HepG2 (cell line): ENCODE results near the gene KIAA1614. TPM values are rescaled to one million over a fixed set of nuclear protein-coding genes. Genes with fewer than 3 reads are reported as not detected.
A peak's percentile ranks its signal among the peaks of the same experiment; 100 is the strongest.

Source experiments
- ATF7 ChIP-seq, 2 experiments: fragments of 450-650 bp in 1 of 2; sonication (generic) in 1 of 2; formaldehyde crosslinking in 1 of 2; IDR thresholded peaks; 2 replicates each; pipeline versions ENCODE4 v1.4.0 to v1.6.1; 2016 to 2020; ENCODE audit warnings: antibody characterized with exemption in 1 of 2, mild to moderate bottlenecking in 1 of 2, missing genetic modification reagents in 1 of 2
- DNMT1 ChIP-seq: sonication (generic); formaldehyde crosslinking; IDR thresholded peaks from 2 replicates; pipeline ENCODE4 v1.5.1; 2020; ENCODE audit warnings: mild to moderate bottlenecking, missing genetic modification reagents
- DNMT3B ChIP-seq: conservative IDR thresholded peaks from 2 replicates; pipeline ENCODE4 v1.6.1; 2016; ENCODE audit warnings: missing biosample characterization, control low read depth
- MTA1 ChIP-seq: sonication (generic); formaldehyde crosslinking; IDR thresholded peaks from 2 replicates; pipeline ENCODE4 v1.4.0; 2020; ENCODE audit warnings: missing genetic modification reagents, mild to moderate bottlenecking, borderline replicate concordance
- PLRG1 ChIP-seq: fragments of 450-650 bp; conservative IDR thresholded peaks from 2 replicates; pipeline ENCODE4 v1.6.1; 2016
- SNAI1 ChIP-seq: sonication (generic); formaldehyde crosslinking; IDR thresholded peaks from 2 replicates; pipeline ENCODE4 v1.5.0; 2020; ENCODE audit warnings: mild to moderate bottlenecking, missing genetic modification reagents, borderline replicate concordance
- THAP7 ChIP-seq: sonication (generic); formaldehyde crosslinking; IDR thresholded peaks from 2 replicates; pipeline ENCODE4 v1.8.1; 2023; ENCODE audit warnings: mild to moderate bottlenecking, missing genetic modification reagents
- ZBTB42 ChIP-seq: sonication (generic); formaldehyde crosslinking; IDR thresholded peaks from 2 replicates; pipeline ENCODE4 v1.5.0; 2020; ENCODE audit warnings: mild to moderate bottlenecking, missing genetic modification reagents
- ZBTB7B ChIP-seq: sonication (generic); formaldehyde crosslinking; IDR thresholded peaks from 2 replicates; pipeline ENCODE4 v1.4.0; 2020; ENCODE audit warnings: missing genetic modification reagents
- ZFP36L2 ChIP-seq: sonication (generic); formaldehyde crosslinking; IDR thresholded peaks from 2 replicates; pipeline ENCODE4 v1.4.0; 2020; ENCODE audit warnings: missing genetic modification reagents
- ZNF333 ChIP-seq: sonication (generic); formaldehyde crosslinking; IDR thresholded peaks from 2 replicates; pipeline ENCODE4 v1.4.0; 2020; ENCODE audit warnings: mild to moderate bottlenecking, missing genetic modification reagents, borderline replicate concordance
- ZNF674 ChIP-seq: sonication (generic); formaldehyde crosslinking; IDR thresholded peaks from 2 replicates; pipeline ENCODE4 v1.5.0; 2020; ENCODE audit warnings: low read depth, mild to moderate bottlenecking, missing genetic modification reagents
- ZNF766 ChIP-seq: sonication (generic); formaldehyde crosslinking; IDR thresholded peaks from 2 replicates; pipeline ENCODE4 v1.5.0; 2020; ENCODE audit warnings: missing genetic modification reagents, borderline replicate concordance
- ZNF770 ChIP-seq: sonication (generic); formaldehyde crosslinking; IDR thresholded peaks from 2 replicates; pipeline ENCODE4 v1.5.0; 2020; ENCODE audit warnings: mild to moderate bottlenecking, missing genetic modification reagents
- ZNF772 ChIP-seq: sonication (generic); formaldehyde crosslinking; IDR thresholded peaks from 2 replicates; pipeline ENCODE4 v1.5.0; 2020; ENCODE audit warnings: mild to moderate bottlenecking, missing genetic modification reagents
- ZNF781 ChIP-seq: sonication (generic); formaldehyde crosslinking; IDR thresholded peaks from 2 replicates; pipeline ENCODE4 v1.5.1; 2020; ENCODE audit warnings: borderline replicate concordance, mild to moderate bottlenecking, missing genetic modification reagents; ENCODE audit errors: not compliant biosample characterization
- ZXDC ChIP-seq: sonication (generic); formaldehyde crosslinking; IDR thresholded peaks from 2 replicates; pipeline ENCODE4 v1.5.0; 2020; ENCODE audit warnings: mild to moderate bottlenecking, missing genetic modification reagents
- polyA plus RNA-seq, 8 experiments: library from polyadenylated mRNA; depleted of rRNA in 3 of 8; stranded (reverse) in 7 of 8; unstranded in 1 of 8; fragments of >200 nt; fragmentation: Illumina TruSeq in 4 of 8; extraction: Trizol in 4 of 8; gene quantifications; 2 replicates each; pipeline versions ENCODE4 v1.2.1 to v1.2.3, GENCODE V29; 2011 to 2016; ENCODE audit warnings: low read depth in 4 of 8, missing spikeins in 1 of 8, mixed read lengths in 1 of 8; ENCODE audit not compliant: insufficient read depth in 1 of 8
- total RNA-seq, 5 experiments: library from RNA; depleted of rRNA; stranded (reverse); fragments of >200 nt; fragmentation: Illumina TruSeq; extraction: Trizol; gene quantifications; 2 replicates each; pipeline ENCODE4 v1.2.3, GENCODE V29; 2016; ENCODE audit warnings: low read depth in 1 of 5
- TF ChIP-seq, protein P1 (sequence below): sonication (generic); formaldehyde crosslinking; IDR thresholded peaks from 2 replicates; pipeline ENCODE4 v1.8.0; 2022; ENCODE audit warnings: missing genetic modification reagents, mild to moderate bottlenecking, borderline replicate concordance
- TF ChIP-seq, protein P2 (sequence below): sonication (generic); formaldehyde crosslinking; IDR thresholded peaks from 2 replicates; pipeline ENCODE4 v1.4.0; 2020; ENCODE audit warnings: missing genetic modification reagents, borderline replicate concordance

The KIAA1614 gene
- total and polyA plus RNA-seq, 2 of the 13 experiments (the other 11 are each of a cell fraction or from before 2014, with no cell fraction given), result 0.15 to 0.77 TPM

- TF ChIP-seq ZNF770 (no peak), ZNF766 (CRISPR knock-in tag) (no peak), ZXDC (CRISPR knock-in tag) (no peak), ZNF333 (no peak), PLRG1 (no peak), MTA1 (CRISPR knock-in tag) (peak; percentile 61; the same call in 1 of the 2 replicates), ZBTB7B (CRISPR knock-in tag) (no peak), SNAI1 (no peak), DNMT1 (peak; percentile 72; the same call in 1 of the 2 replicates), DNMT3B (CRISPR knock-in tag) (no peak), ZFP36L2 (no peak), ZNF674 (CRISPR knock-in tag) (no peak), ZBTB42 (CRISPR knock-in tag) (0 out of 2 replicates have a peak, but pooled peaks have one; percentile 24), THAP7 (CRISPR knock-in tag) (no peak), ZNF781 (CRISPR knock-in tag) (no peak), ATF7 (IDR thresholded peaks at IDR 0.05) (no peak), ATF7 (CRISPR knock-in tag; IDR thresholded peaks at IDR 0.05) (no peak), ZNF772 (no peak)
- TF ChIP-seq, protein P1, sequence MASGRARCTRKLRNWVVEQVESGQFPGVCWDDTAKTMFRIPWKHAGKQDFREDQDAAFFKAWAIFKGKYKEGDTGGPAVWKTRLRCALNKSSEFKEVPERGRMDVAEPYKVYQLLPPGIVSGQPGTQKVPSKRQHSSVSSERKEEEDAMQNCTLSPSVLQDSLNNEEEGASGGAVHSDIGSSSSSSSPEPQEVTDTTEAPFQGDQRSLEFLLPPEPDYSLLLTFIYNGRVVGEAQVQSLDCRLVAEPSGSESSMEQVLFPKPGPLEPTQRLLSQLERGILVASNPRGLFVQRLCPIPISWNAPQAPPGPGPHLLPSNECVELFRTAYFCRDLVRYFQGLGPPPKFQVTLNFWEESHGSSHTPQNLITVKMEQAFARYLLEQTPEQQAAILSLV (CRISPR knock-in tag), result peak; percentile 55; the same call in 1 of the 2 replicates
- TF ChIP-seq, protein P2, sequence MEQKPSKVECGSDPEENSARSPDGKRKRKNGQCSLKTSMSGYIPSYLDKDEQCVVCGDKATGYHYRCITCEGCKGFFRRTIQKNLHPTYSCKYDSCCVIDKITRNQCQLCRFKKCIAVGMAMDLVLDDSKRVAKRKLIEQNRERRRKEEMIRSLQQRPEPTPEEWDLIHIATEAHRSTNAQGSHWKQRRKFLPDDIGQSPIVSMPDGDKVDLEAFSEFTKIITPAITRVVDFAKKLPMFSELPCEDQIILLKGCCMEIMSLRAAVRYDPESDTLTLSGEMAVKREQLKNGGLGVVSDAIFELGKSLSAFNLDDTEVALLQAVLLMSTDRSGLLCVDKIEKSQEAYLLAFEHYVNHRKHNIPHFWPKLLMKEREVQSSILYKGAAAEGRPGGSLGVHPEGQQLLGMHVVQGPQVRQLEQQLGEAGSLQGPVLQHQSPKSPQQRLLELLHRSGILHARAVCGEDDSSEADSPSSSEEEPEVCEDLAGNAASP (CRISPR knock-in tag), result no peak; the same call in 1 of the 2 replicates
Measured at GRCh38 chr1:180935326-180936109, 22.8 kb downstream of the KIAA1614 start (continued).
